ENCODE measurements around the gene SLC7A4.
"Not testable (repeated sequence)": the region's sequence is repeated elsewhere in the genome, so short reads cannot be mapped to it uniquely, and the experiment has no call there.

Gene SLC7A4

GRCh38 chr22:21032037-21032867, at the start of gene SLC7A4:
SLC7A4 (minus strand) TSS chr22:21032561; CDS start chr22:21031812, 749 bp downstream.
- DNase-seq (ENCODE audit: low spot score), result no peak

GRCh38 chr22:21080435-21081137, 48.2 kb upstream of the SLC7A4 start:
- DNase-seq (ENCODE audit: low spot score), result no peak

GRCh38 chr22:21079493-21079892, 47.1 kb upstream of the SLC7A4 start:
- no peak for DNase-seq (ENCODE audit: low spot score)

GRCh38 chr22:21078916-21079315, 46.6 kb upstream of the SLC7A4 start:
- DNase-seq (ENCODE audit: low spot score), result no peak

GRCh38 chr22:21077884-21078508, 45.6 kb upstream of the SLC7A4 start:
- no peak for DNase-seq (ENCODE audit: low spot score)

- DNase-seq (ENCODE audit: low spot score), result no peak
Measured at GRCh38 chr22:21076912-21077625, 44.7 kb upstream of the SLC7A4 start.

- DNase-seq (ENCODE audit: low spot score), result no peak
Measured at GRCh38 chr22:21075516-21076138, 43.3 kb upstream of the SLC7A4 start.

GRCh38 chr22:21074102-21074715, 41.8 kb upstream of the SLC7A4 start:
- DNase-seq (ENCODE audit: low spot score), result peak; percentile 94

- no peak for DNase-seq (ENCODE audit: low spot score)
Measured at GRCh38 chr22:21073482-21073881, 41.1 kb upstream of the SLC7A4 start.

- DNase-seq (ENCODE audit: low spot score), result no peak
Measured at GRCh38 chr22:21073023-21073422, 40.7 kb upstream of the SLC7A4 start.

GRCh38 chr22:21071796-21072195, 39.4 kb upstream of the SLC7A4 start:
- not testable (repeated sequence) for DNase-seq (ENCODE audit: low spot score)

- no peak for DNase-seq (ENCODE audit: low spot score)
Measured at GRCh38 chr22:21070690-21071615, 38.6 kb upstream of the SLC7A4 start.

- DNase-seq (ENCODE audit: low spot score), result no peak
Measured at GRCh38 chr22:21069375-21069774, 37.0 kb upstream of the SLC7A4 start.

GRCh38 chr22:21068681-21069276, 36.4 kb upstream of the SLC7A4 start:
- no peak for DNase-seq (ENCODE audit: low spot score)

GRCh38 chr22:21067901-21068680, 35.7 kb upstream of the SLC7A4 start:
- no peak for DNase-seq (ENCODE audit: low spot score)

- DNase-seq (ENCODE audit: low spot score), result no peak
Measured at GRCh38 chr22:21067075-21067900, 34.9 kb upstream of the SLC7A4 start.

GRCh38 chr22:21064917-21065864, 32.8 kb upstream of the SLC7A4 start:
- DNase-seq (ENCODE audit: low spot score), result no peak
